Endometrial microvascular endothelial cells (primary cell): ENCODE measurements around the gene ACBD6. TPM values are rescaled to one million over a fixed set of nuclear protein-coding genes. Genes with fewer than 3 reads are reported as not detected.

Source experiments
- in situ Hi-C: cut with HindIII; loops from 2 replicates; pipeline ENCODE4 v1.10.0; 2017; ENCODE audit warnings: low sequenced_read_pairs, low pct_unique_long_range_greater_than_20kb; ENCODE audit errors: inconsistent ontology term
- total RNA-seq: library from RNA; depleted of rRNA; stranded (reverse); fragments of >200 nt; gene quantifications from one replicate; pipeline ENCODE4 v1.2.3, GENCODE V29; 2015; ENCODE audit errors: inconsistent ontology term

ACBD6 gene
- total RNA-seq, 1 donor from 2014 or later: 64.3 TPM

DNA sequence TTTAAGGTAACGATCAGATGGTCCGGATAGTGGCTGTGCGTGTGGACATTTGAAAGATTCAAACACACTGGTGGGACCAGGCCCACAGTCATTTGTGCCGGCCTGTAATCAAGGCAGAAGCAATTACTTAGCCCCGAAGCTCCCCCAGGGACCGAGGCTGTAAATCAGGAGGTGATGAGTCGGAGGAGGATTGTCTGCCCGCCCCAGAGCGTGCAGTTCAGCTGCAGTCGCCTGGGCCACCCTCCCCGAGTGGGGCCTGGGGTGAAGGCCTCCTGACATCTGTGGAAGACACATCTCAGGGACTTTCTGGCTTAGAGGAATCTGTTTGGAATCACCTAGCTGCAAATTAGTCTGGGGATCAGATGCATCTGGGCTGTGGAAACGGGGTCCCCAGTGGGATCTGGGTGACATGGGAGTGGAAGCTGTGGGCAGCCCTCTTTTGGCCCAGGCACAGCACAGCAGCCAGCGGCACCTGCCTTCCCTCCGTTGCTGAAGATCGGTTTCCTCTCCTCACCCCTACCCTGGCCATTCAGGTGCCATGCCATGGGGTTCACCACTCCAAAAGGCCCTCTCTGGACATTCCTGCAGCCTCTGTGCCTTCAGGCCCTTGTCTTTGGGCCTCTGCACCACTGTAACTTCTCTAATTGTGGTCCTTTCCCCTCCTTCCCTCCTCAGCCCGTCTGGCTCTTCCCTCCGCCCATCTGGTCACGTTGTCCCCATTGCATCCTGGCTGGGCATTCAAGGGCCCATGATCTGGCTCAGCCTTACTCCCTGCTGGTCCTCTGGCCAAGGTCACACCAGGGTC is 246.6 kb downstream of the ACBD6 start:
- in situ Hi-C loops: no loop called here

DNA sequence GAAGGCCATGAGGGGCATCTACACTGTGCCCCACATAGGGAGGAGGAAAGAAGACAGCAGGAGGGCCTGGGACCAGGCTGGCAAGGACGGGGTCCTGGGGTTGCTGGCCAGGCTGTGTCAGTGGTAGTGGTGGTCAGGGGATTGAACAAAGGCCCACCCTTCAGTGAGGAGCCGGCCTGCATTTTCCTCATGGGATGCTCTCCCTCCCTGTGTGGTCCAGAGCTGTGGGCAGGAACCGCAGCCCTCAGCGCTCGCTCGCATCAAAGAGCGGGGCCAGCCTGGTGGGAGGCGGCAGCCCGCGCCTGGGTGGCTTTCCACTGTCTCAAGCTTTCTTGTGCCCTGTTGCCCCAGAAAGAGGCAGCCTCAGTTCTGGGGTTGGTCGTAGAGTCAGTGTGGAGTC is 247.5 kb downstream of the ACBD6 start:
- in situ Hi-C loops: no loop called here

DNA sequence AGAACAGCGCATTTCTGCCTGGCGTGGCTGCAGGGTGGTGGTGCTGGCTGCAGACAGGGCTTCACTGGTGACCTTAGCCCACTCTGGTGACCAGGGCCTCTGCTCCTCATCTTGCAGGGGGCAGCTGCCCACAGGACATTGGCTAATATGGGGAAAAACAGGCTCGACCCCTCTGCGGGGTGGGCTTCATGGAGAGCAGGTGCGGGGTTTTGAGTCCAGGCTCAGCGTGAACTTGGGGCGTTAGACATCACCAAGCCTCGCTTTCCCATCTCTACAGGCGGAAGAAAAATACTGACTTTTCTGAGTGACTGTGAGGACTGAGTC is 247.9 kb downstream of the ACBD6 start:
- in situ Hi-C loops: no loop called here

DNA sequence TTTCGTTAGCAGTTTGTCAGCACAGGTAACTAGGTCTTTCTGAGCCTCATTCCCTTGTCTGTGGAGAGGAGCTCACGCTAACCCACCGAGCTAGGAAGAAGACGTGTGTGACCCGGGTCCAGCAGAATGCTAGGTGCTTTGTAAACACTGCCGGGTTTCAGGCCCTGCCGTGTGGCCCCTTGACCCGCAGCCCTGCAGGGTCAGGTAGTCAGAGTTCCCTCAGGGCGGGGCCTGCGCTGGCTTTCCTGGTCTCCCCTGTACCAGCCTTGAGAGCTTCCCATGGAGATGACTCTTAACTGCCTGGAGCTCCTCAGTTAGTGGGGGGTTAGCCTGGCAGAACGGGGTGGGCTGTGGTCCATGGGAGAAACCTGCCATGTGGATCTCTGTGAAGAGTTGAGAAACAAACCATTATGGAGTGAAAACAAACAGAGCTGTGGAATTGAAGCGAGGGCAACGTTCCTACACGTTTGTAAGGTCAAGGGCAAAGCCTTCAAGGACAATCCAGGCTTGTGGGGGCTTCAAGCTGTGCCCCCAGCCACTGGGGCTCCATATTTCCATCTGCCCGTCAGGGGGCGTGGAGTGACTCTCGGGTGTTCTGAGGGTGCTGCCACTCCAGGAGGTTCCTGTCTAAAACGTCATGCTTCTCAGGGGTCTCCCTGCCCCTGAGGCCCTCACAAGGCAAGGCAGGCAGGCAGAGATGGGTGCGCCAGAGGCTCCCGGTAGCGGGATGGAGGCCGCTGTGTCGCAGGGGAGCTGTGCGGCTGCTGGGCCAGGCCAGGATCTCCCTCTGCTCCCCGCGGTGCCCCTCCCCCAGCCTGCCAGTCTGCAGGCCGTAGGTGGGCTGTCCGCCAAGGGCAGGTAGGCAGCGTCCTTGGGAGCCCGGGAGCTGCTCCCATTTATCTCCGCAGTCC is 248.5 kb downstream of the ACBD6 start:
- in situ Hi-C loops: no loop called here

DNA sequence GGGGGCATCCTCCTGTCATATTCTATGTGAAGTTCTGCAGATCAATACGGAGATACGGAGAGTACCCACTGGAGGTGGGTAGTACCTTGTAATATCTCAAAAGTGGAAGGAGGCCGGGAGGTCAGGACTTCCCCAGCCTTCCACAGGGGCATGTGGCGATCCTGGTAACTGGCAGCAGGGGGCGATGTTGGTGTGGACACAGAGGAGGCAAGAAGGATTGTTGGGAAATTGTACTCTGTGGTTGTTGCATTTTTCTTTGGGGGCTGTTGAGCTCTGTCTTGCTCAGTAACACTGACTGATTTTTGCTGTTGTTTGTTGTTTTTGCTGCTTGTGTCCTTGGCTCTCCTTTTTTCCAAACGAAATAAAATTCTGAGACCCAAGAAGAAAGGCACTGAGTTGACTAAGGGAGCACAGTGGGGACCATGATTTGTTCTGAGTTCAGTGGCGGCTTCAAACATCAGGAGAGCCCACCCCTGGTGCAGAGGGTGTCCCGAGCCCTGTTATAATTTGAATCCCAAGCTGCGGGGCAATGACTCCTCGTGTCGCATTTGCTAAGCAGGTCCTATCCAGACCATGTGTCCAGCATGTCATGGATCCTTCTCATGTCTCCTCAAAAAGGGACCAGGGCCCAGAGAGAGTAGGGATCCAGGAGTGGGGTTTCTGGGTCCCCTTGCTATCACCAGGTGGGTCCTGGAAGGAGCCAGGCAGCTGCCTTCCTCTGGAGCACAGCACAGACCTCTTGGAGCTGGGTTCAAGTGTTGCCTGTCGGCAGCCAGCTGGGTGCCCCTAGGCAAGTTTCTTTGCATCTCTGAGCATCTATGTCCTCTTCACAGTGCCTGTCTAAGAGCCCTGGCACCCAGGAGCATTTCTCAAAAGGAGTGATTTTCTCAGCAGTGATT is 249.5 kb downstream of the ACBD6 start:
- in situ Hi-C loops: no loop called here

DNA sequence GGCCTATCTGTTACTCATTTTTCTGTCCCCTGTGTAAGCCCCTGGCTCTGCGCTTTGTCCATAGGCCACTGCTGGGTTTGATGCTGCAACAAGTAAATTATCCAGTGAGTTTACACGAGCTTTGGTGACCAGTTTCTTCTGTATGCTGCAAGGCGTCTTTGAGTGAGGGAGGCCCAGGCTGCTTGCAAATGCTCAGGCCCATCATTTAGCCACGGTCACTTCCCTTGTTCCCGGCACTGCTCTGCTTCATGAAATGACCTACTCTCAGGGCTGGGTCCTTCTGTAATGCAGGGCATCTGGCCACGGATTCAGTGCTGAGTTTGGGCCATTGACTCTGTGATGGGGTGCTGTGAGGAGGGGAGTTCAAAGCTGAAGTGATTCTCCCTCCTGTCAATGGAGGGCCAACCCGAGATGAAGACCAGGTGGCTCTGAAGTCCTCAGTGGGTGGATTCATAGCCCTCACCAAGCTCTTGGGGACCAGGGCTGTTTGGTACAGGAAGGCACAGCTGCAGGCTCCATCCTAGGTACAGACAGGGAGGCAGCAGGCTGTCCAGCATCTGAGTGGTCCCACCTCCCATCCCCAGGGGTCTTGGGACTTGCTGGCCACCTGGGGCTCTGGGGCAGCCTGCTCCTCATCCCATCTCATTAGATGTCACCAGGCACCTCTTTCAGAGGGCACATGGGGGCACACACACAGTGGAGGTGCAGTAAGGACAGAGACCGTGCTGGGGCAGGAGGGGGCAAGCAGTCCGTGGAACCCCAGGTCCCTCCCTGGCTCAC is 250.7 kb downstream of the ACBD6 start:
- in situ Hi-C loops: no loop called here

DNA sequence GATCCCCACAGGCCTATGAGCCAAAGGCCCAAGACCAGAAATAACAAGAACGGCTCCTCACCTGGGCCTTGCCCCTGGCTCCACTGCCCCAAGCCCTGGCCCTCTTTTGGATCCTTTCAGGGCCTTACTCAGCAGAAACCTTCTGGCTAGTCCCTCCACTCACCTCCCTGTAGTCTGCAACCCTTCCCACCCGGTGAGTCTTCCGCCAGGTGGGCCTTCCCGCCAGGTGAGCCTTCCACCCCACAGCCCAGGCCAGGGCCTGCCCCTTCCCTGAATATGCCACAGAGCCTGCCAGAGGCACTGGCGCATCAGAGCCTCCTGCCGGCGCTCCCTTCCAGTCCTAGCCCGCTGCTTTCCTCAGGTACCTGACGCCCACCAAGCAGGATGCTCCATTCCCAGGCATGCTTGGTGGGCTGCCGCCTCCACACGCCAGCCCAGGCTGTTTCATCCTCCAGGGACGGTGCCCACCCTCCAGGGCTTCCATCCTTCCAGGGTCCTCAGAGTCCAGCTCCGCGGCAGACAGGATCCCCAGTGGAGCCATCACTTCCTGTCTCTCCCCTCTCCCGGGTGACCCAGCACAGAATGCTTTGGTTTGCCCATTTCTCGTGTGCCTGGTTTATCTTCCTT is 251.4 kb downstream of the ACBD6 start:
- in situ Hi-C loops: no loop called here

DNA sequence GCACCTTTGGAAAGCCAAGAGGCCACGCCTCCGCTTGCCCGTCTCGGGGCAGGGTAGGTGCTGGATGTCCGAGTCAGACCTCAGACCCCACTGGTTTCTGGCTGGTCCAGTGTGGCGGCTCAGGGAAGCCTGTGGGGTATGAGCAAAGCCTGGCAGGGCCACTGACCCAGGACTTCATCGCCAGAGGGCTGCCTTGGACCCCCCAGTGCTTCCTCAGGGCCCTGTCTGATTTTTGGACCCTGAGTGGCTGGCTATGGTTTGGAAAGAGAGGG is 251.9 kb downstream of the ACBD6 start:
- in situ Hi-C loops: no loop called here

DNA sequence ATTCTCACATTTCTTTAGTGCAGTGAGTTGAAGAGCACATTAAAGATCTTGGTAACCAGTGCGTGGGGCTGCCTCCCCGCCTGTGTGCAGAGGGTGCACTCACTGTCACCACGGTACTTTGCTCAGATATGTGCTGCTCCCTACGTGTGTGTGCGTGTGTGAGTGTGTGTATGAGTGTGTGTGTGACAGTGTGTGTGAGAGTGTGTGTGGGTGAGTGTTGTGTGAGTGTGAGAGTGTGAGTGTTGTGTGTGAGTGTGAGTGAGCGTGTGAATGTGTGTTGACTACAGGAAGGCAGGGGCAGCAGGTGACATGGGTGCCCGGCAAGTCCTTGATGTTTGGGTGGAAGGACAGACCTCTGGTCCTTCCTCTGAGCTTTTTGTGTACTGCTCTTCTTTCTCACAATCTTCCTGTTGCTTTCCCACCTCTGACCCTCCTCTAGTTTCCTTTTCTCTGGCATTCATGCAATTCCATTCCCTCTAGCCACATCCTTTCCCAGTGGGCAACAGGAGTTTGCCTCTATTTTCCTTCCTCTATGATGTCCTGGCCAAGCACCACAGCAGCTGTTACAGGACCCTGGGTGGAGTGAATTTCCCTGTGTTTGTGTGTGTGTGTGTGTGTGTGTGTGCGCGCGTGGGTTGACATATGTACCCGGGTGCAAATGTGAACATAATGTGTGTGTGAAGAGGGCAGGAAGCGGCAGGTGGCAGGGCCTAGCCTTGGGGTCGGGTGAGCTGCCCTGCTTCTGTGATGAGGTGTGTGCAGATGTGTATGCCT is 252.5 kb downstream of the ACBD6 start:
- in situ Hi-C loops: no loop called here

DNA sequence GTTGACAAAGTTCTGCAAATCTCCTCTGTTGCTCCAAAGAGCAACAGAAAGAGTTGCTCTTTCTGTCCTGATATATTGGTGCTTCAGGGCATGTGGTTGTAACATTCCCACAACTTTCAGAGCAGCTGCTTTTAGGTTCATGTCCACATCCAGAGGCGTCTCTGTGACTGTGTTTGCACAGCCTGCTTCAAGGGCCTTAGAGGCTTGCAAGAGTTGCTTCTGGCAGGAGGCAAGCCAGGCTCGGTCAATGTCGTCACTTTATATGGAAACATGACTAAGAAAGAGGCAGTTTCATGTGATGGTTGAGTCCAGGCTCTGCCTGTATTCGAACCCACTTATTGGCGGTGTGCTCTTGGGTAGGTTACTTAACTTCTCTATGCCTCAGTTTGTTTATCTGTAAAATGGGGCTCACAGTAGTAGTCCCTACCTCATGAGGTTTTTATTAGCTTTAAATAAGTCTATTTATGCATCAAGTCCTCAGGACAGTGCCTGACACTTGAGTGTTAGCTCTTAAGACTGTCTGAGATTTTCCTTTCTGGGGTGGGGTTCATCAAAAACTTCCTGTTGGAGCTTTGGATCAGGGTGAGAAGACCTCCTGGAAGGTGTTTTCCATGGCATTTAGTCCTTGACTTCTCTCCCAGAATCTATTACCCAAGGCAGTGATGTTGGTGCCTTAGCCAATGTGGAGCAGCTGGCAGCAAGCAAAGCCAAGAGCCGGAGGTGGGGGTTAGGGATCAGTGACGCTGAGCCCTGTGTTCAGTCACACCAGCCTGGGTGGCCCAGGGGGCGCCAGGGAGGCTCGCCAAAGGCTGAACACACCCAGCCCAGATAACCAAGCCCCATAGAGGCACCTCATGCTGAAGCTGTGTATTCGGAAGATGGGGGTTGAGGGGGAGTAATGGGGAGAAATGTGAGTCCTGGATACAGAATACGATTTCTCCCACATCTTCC is 253.4 kb downstream of the ACBD6 start:
- in situ Hi-C loops: no loop called here

DNA sequence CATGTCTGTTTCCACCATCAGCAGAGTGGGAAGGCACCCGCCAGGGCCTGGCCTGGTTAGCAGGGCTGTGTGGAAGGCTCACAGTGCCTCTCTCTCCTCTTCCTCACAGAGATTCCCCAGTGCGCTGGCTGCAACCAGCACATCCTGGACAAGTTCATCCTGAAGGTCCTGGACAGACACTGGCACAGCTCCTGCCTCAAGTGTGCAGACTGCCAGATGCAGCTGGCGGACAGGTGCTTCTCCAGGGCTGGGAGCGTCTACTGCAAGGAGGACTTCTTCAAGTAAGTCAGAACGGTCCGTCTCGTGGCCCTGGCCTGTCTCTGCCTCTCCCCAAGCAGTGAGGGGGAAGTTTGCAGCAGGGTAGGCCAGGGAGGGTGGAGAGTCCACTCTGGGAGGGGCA is 254.2 kb downstream of the ACBD6 start:
- in situ Hi-C loops: no loop called here

DNA sequence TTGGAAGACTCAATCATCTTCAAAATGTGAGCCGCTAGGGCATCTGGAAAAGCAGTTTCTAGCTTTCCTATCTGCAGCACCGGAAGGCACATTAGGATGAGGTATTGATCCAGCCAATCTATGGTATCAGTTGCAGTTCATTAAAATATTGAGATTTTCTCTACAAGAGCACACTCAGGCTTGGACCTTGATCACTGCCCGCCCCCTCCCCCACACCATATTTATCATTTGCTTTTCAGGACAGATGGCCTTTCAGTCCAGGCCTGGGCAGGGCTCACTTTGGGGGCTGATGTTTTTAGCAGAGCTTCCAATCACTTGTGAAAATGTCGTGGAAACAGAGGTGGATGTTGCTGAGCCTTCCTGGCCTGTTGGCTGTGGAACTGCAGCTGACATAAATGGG is 254.8 kb downstream of the ACBD6 start:
- in situ Hi-C loops: no loop called here

DNA sequence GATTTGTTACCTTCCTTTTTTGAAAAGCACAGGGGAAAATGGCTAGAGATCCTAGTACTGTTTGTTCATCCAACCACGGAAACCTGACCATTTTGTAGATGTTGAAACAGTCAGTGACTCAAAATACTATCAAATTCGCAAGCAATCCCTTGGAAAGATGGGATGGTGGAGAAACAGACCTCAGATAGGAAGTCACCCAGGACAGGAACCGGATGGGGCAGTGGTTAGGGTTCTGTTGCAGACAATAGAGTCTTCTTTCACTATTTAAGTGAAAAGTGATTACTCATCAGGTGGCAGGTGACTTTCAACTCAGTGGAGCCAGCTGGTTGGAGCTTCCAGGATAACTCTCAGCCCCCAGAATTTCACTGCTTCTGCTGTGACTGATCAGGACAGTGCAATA is 255.3 kb downstream of the ACBD6 start:
- in situ Hi-C loops: no loop called here

DNA sequence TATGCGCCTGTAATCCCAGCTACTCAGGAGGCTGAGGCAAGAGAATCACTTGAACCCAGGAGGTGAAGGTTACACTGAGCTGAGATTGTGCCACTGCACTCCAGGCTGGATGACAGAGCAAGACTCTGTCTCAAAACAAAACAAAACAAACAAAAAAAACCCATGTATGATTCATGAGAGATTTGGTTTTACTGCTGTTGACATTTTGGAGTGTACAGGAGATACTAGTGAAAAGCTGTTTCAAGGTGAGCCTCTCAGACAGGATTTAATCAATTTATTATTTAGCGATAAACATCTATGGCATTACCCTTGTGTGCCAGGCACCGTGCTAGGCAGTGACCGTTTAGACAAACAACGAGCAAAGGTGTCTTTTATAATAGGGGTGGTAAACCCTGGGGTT is 255.8 kb downstream of the ACBD6 start:
- in situ Hi-C loops: no loop called here

DNA sequence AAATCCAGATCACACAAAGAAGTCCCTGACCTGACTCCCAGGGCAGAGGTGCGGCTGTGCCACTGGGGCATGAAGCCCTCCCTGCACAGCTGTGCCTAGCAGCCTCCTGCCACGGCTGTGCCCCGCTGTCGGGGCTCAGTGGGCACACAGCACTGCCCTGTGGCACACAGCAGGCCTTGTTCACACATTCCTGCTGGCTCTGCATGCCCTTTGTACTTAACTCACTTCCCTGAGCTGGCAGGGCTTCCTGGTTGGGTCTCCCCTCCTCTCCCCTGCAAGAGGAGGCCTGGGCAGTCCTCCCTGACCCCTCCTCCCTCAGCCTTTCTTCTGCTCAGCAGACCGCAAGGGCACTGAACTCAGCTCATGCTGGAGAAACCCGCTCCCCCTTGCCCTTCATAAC is 257.5 kb downstream of the ACBD6 start:
- in situ Hi-C loops: no loop called here

DNA sequence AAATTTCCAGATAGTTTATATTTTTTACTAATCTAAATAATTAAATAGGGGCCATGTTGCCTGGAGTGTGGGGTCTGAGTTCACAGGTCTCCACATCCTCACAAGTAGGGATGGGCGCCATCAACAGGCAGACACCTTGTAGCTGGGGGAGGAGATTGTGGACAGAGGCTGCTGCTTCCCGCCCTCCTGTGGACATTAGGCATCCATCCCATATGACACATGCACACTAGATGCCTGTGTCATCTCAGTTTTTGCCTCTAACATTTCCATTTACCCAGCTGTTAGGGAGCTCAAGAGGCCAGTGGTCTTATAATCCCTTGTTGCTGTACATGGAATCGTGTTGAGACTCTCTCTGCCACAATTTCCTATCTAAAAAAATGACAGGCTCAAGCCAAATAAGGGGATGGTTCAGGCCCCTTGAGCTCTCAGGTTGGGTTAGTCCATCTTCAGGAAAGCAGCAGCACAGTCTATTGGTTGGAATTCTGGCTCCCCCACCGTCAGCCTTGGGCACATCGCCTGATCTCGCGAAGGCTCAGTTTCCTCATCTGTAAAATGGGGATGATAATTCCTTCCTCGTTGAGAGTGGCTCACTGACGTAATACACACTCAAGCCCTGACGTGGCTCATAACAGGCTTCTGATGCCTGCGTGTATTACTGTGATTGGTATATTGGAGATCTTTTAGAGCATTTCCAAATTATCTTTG is 258.7 kb downstream of the ACBD6 start:
- in situ Hi-C loops: no loop called here
